SK-N-SH (cell line): ENCODE measurements around the gene OR8B4.

Source experiments
- CHD2 ChIP-seq: fragments of 150-350 bp; IDR thresholded peaks from 2 replicates; pipeline ENCODE4 v1.6.1; 2018; ENCODE audit warnings: low read length; ENCODE audit not compliant: partially characterized antibody
- CTCF ChIP-seq: fragments of 200-600 bp; sonication (generic); IDR thresholded peaks from 2 replicates; pipeline ENCODE4 v1.6.1; 2017; ENCODE audit warnings: antibody characterized with exemption, mild to moderate bottlenecking, moderate library complexity
- EP300 ChIP-seq, 2 experiments: IDR thresholded peaks; 2 replicates each; pipeline versions ENCODE4 v1.4.0 to v1.6.1; 2012; ENCODE audit warnings: borderline replicate concordance in 1 of 2, low read depth in 1 of 2, low read length in 1 of 2
- GABPA ChIP-seq: IDR thresholded peaks from 2 replicates; pipeline ENCODE4 v1.4.0; 2012; ENCODE audit warnings: low read depth, mild to moderate bottlenecking
- JUND ChIP-seq: IDR thresholded peaks from 2 replicates; pipeline ENCODE4 v1.4.0; 2012
- MAX ChIP-seq: IDR thresholded peaks from 2 replicates; pipeline ENCODE4 v1.4.0; 2012; ENCODE audit warnings: low read depth
- MXI1 ChIP-seq: IDR thresholded peaks from 2 replicates; pipeline ENCODE4 v1.6.1; 2012; ENCODE audit warnings: mild to moderate bottlenecking, low read depth, low read length, improper control_type of control experiment
- POLR2AphosphoS5 ChIP-seq: IDR thresholded peaks from 2 replicates; pipeline ENCODE4 v1.6.1; 2012; ENCODE audit warnings: low read depth, low read length
- RCOR1 ChIP-seq: fragments of 150-350 bp; IDR thresholded peaks from 2 replicates; pipeline ENCODE4 v1.6.1; 2017; ENCODE audit warnings: antibody characterized with exemption, low read length
- REST ChIP-seq: IDR thresholded peaks from 2 replicates; pipeline ENCODE4 v1.6.1; 2012; ENCODE audit warnings: mild to moderate bottlenecking, low read depth, low read length, moderate library complexity
- RFX5 ChIP-seq: IDR thresholded peaks from 2 replicates; pipeline ENCODE4 v1.6.1; 2012; ENCODE audit warnings: mild to moderate bottlenecking, improper control_type of control experiment, low read length
- SIN3A ChIP-seq: IDR thresholded peaks from 2 replicates; pipeline ENCODE4 v1.6.1; 2012; ENCODE audit warnings: low read depth, mild to moderate bottlenecking, low read length, moderate library complexity, borderline replicate concordance
- USF2 ChIP-seq: fragments of 150-350 bp; IDR thresholded peaks from 2 replicates; pipeline ENCODE4 v1.6.1; 2017; ENCODE audit warnings: antibody characterized with exemption, low read length, low read depth, borderline replicate concordance

- TF ChIP-seq POLR2AphosphoS5: no peak
- no peak for TF ChIP-seq CTCF
- TF ChIP-seq JUND: no peak
- TF ChIP-seq RFX5: no peak
- TF ChIP-seq MAX: no peak
- no peak for TF ChIP-seq GABPA
- no peak for TF ChIP-seq USF2
- no peak for TF ChIP-seq CHD2
- no peak for TF ChIP-seq REST
- no peak for TF ChIP-seq RCOR1
- no peak for TF ChIP-seq MXI1
- no peak for TF ChIP-seq SIN3A
- TF ChIP-seq EP300 (IDR thresholded peaks at IDR 0.05; ENCODE audit: borderline replicate concordance in 1 of 2, low read depth in 1 of 2, low read length in 1 of 2): no peak
Observed at GRCh38 chr11:124384399-124384798, 40.3 kb downstream of the OR8B4 start, which contains the start of gene OR8B2.
